Measurements from ENCODE around the gene NOL7. TPM values are rescaled to one million over a fixed set of nuclear protein-coding genes. Genes with fewer than 3 reads are reported as not detected.

NOL7 gene
- total RNA-seq, 4 donors from 2014 or later, result 62.9 to 133 (median 101) TPM

DNA sequence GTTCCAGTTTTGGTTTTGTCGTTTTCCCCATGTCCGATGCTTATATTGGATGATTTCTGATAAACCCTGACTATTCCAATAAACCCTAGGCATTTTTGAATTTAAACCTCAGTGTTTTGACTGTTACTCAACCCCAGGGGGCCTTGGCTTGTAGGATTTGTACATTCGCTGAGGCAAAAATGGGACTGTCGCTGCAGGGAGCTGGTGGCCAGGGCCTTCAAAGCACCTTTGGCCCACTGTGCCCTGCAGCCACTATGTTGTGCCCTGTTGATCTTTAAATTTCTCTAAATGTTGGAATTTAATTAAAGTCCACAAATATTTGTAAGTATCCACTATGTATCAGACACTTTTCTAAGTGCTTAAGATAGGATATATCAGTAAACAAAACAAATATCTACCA, 9.5 kb upstream of the NOL7 start:
- Histone ChIP-seq H3K4me1 (peaks cover 0 to 4% of the 10 kb centered on the region in 2 donors), H3K9me3 (no peaks in the 10 kb centered on the region), H3K36me3 (peaks cover 9% of the 10 kb centered on the region in 2 donors), H3K4me3 (replicated peaks in 1 of 3) (no peak overlapping the region), H3K27me3 (no peaks in the 10 kb centered on the region), H3K27ac (no peak overlapping the region)
- DNase-seq, result no peak
- intact Hi-C loops (cut with DNase I), result loop anchor here (5.0 kb wide), 1 partner anchor 33 kb away; the partner anchor contains the start of gene SIRT5
- WGBS, 2 donors, result 92 to 96% methylated on average over 4 of the region's 4 CpGs
- TF ChIP-seq, protein P1, sequence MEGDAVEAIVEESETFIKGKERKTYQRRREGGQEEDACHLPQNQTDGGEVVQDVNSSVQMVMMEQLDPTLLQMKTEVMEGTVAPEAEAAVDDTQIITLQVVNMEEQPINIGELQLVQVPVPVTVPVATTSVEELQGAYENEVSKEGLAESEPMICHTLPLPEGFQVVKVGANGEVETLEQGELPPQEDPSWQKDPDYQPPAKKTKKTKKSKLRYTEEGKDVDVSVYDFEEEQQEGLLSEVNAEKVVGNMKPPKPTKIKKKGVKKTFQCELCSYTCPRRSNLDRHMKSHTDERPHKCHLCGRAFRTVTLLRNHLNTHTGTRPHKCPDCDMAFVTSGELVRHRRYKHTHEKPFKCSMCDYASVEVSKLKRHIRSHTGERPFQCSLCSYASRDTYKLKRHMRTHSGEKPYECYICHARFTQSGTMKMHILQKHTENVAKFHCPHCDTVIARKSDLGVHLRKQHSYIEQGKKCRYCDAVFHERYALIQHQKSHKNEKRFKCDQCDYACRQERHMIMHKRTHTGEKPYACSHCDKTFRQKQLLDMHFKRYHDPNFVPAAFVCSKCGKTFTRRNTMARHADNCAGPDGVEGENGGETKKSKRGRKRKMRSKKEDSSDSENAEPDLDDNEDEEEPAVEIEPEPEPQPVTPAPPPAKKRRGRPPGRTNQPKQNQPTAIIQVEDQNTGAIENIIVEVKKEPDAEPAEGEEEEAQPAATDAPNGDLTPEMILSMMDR (IDR thresholded peaks at IDR 0.05), result no peak
- no peak for TF ChIP-seq POLR2A (IDR thresholded peaks at IDR 0.05)

DNA sequence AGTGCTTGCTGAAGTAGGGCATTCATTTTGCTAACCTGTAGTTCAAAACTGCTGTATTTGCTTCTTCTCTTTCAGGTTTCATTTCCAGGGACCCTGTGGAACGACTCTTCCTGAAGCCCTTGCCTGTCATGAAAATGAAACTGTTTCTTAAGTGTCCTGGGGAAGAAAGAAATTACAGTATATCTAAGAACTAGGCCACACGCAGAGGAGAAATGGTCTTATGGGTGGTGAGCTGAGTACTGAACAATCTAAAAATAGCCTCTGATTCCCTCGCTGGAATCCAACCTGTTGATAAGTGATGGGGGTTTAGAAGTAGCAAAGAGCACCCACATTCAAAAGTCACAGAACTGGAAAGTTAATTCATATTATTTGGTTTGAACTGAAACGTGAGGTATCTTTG, 3.4 kb upstream of the NOL7 start:
- peak overlapping the region; percentile 37 to 66 (median 46) for H3K27ac ChIP-seq
- no peak overlapping the region for H3K4me3 ChIP-seq (replicated peaks in 1 of 3)
- 35 to 69% methylated on average over 4 of the region's 4 CpGs for WGBS, 2 donors
- peaks cover 7 to 29% of the 10 kb centered on the region in 2 donors for H3K4me1 ChIP-seq
- H3K27me3 ChIP-seq, result no peaks in the 10 kb centered on the region
- intact Hi-C loops (cut with DNase I), result no loop called here
- TF ChIP-seq, protein P1 (IDR thresholded peaks at IDR 0.05), result no peak
- TF ChIP-seq POLR2A (IDR thresholded peaks at IDR 0.05), result no peak
- peaks cover 0 to 2% of the 10 kb centered on the region in 2 donors for H3K36me3 ChIP-seq
- H3K9me3 ChIP-seq, result no peaks in the 10 kb centered on the region
- no peak for DNase-seq

DNA sequence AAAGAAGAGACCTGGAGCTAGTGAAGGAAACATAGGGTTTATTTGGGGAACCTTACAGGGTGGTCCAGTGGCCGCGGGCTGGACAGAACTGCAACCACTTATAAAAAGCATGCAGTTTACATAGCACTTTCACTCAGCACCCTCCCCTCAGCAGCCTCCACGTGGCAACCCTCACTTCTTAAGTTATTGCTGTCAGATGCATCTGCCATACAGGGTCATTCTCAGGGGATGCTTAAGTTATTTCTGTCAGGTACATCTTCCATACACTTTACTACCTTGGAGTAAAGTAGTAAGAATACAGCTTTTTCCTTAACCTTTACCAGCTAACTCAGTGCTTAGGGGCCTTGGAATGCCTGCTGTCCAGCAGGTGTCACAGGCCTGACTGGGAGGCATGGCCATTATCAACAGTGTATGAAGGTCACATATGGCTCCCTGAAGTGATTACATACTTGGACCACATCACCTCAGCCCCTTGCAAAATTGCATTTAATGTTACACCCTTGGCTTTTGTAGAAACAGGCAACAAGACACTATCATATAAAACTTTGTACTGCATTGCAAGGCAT, 2.0 kb upstream of the NOL7 start:
- peaks cover 7 to 32% of the 10 kb centered on the region in 2 donors for H3K4me1 ChIP-seq
- no peak overlapping the region for H3K4me3 ChIP-seq (replicated peaks in 1 of 3)
- no peaks in the 10 kb centered on the region for H3K27me3 ChIP-seq
- no peak overlapping the region for H3K27ac ChIP-seq
- H3K36me3 ChIP-seq, result peaks cover 5 to 14% of the 10 kb centered on the region in 2 donors
- no peak for TF ChIP-seq POLR2A (IDR thresholded peaks at IDR 0.05)
- TF ChIP-seq, protein P1 (IDR thresholded peaks at IDR 0.05), result no peak
- intact Hi-C loops (cut with DNase I), result no loop called here
- WGBS, 2 donors, result 61 to 67% methylated on average over 3 of the region's 3 CpGs
- DNase-seq, result no peak
- H3K9me3 ChIP-seq, result no peaks in the 10 kb centered on the region

DNA sequence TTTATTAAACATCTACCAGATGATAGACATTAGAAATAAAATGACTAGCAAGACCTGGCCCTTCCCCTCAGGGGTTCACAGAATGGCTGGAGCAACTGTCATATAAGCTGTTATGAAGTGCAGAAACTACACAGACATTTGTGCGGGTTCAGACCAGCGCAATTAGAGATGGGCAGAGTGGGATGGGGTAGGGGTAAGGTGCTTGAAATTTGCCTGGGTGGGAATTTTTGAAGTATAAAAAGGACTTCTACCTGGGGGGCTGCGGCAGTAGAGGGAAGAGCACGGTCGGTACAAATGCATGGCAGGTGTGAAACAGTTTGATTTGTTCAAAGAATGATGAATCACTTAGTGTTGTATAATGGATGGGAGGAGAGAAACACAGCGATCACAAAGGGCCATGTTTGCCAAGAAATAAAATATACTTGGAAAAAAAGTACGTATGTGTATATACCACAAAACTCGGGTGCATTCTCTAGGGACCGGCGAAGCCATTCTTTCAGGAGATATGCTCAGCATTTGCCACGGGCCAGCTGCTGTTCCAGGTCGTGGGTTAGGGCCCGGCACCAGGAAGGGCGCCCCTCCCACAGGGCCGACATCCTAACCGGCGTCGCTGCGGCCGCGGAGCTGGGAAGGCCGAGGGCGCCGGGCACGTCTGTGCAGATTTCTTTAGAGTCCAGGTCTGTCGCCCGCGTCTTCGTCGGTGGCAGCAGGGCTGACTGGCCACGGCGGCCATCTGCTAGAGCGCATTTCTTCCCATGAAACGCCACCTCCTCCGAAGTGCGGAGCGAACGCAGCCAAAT, 809 bp upstream of the NOL7 start:
- Histone ChIP-seq H3K36me3 (peaks cover 15 to 22% of the 10 kb centered on the region in 2 donors), H3K4me3 (replicated peaks in 1 of 3) (peak overlapping the region; percentile 21 to 96 (median 65)), H3K4me1 (peaks cover 7 to 32% of the 10 kb centered on the region in 2 donors), H3K27ac (peak overlapping the region; percentile 44 to 82 (median 49)), H3K9me3 (no peaks in the 10 kb centered on the region), H3K27me3 (no peaks in the 10 kb centered on the region)
- peak; percentile 66 to 70 for DNase-seq
- 9 to 10% methylated on average over 25 to 28 of the region's 38 CpGs for WGBS, 2 donors
- TF ChIP-seq, protein P1 (IDR thresholded peaks at IDR 0.05), result no peak
- no peak for TF ChIP-seq POLR2A (IDR thresholded peaks at IDR 0.05)
- intact Hi-C loops (cut with DNase I), result no loop called here

DNA sequence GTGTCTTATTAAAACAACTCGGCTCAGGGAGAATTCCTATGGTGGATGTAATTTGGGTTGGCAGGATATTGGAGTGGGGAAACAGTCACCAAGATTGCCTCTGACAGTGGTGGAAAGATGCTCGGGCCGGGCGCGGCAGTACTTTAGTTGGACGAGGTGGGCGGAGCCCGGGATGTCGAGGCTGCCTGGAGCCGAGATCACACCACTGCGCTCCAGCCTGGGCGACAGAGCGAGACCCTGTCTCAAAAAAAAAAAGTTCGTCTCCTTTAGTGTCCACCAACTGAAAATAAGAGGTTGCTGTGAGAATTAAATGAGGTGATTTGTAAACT, 621 bp downstream of the NOL7 start:
- Histone ChIP-seq H3K36me3 (peaks cover 28 to 34% of the 10 kb centered on the region in 2 donors), H3K4me1 (peaks cover 7 to 26% of the 10 kb centered on the region in 2 donors), H3K4me3 (replicated peaks in 1 of 3) (peak overlapping the region; percentile 45 to 96 (median 65)), H3K9me3 (no peaks in the 10 kb centered on the region), H3K27me3 (no peaks in the 10 kb centered on the region), H3K27ac (peak overlapping the region; percentile 68 to 82 (median 74))
- WGBS, 2 donors, result 0% methylated on average over 14 of the region's 14 CpGs
- intact Hi-C loops (cut with DNase I), result loop anchor here (5.0 kb wide), 1 partner anchor 97 kb away; the partner anchor contains the start of gene RANBP9
- TF ChIP-seq, protein P1 (IDR thresholded peaks at IDR 0.05), result no peak
- TF ChIP-seq POLR2A (IDR thresholded peaks at IDR 0.05), result no peak
- DNase-seq, result peak; percentile 53 to 64
